Measurements from ENCODE around the gene FGF18. TPM values are rescaled to one million over a fixed set of nuclear protein-coding genes. Genes with fewer than 3 reads are reported as not detected.
A peak's percentile ranks its signal among the peaks of the same experiment; 100 is the strongest.

FGF18 gene
- total and polyA plus RNA-seq, 2 of the 4 experiments (the other 2 are of a cell fraction), result 0.15 TPM; not detected in 1

DNA sequence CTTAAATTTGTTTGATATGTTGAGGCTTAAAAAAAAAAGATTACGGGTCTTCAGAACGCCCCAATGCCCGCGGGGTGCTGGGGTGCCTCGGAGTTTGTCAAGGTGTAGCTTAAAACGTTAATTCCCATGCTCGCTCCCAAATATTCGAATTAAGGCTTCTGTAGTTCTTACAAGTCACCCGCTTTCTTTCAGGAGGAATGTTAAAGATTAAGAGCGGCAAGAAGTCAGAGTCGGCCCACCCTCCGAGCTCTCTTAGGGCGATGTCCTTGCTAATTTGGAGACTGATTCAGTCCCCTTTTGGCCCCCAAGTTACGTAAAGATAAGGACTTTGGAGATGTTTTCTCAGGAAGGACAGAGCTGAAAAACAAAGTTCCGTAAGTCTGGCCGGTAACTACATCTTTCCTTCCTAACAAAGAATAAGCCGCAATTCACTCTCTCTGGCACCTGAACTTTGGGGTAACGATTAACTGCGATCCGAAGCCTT, 32.5 kb upstream of the FGF18 start:
- peaks cover 5% of the 10 kb centered on the region; the same call in 1 of the 2 replicates for H3K9me1 ChIP-seq (ENCODE audit: insufficient read depth, low read length)
- intact Hi-C loops (cut with micrococcal nuclease), result no loop called here
- peak overlapping the region; percentile 99 for H3K56ac ChIP-seq (ENCODE audit: extremely low read depth, insufficient read depth, low read length)
- ChIA-PET CTCF (no interaction called here), POLR2A (ENCODE audit: unreplicated experiment) (interaction anchor here (0.7 kb wide), 1 partner anchor 20 kb away, joined by 3 read pairs; no protein-coding TSS in a partner anchor)
- H2BK20ac ChIP-seq (ENCODE audit: low read depth, low read length), result no peak overlapping the region
- in situ Hi-C loops (cut with MboI; ENCODE audit: low sequenced_read_pairs), result no loop called here
- peak overlapping the region; percentile 71 for H2BK120ac ChIP-seq (ENCODE audit: low read depth, low read length)
- DNase-seq, result peak; percentile 12
- H3K4me1 ChIP-seq (ENCODE audit: control insufficient read depth, insufficient read depth, low read length), result no peaks in the 10 kb centered on the region; the same call in 1 of the 2 replicates
- peak overlapping the region; percentile 86 for H2BK5ac ChIP-seq (ENCODE audit: low read depth, low read length, poor library complexity, severe bottlenecking)
- peak overlapping the region; percentile 89 for H2AK5ac ChIP-seq (ENCODE audit: low read depth, low read length)
- peak overlapping the region; percentile 96 for H4K91ac ChIP-seq (ENCODE audit: insufficient read depth, low read depth, low read length)
- H3K4me2 ChIP-seq (ENCODE audit: low read depth, low read length), result peak overlapping the region; percentile 62
- H3K23ac ChIP-seq (ENCODE audit: low read depth, low read length), result peak overlapping the region; percentile 99
- H3K18ac ChIP-seq (ENCODE audit: low read depth, low read length), result peak overlapping the region; percentile 76
- H4K5ac ChIP-seq (ENCODE audit: low read depth, low read length), result peak overlapping the region; percentile 83
- H4K8ac ChIP-seq (ENCODE audit: low read depth in 2 of 2, low read length in 2 of 2), result peak overlapping the region; percentile 96 to 100
- H3K79me1 ChIP-seq (ENCODE audit: low read depth in 1 of 2, low read length in 2 of 2), result peaks cover 0 to 8% of the 10 kb centered on the region in 2 experiments; a peak in 2 of 4 replicates
- H3K27ac ChIP-seq (ENCODE audit: insufficient read depth, low read length), result peak overlapping the region; percentile 90
- peak overlapping the region; percentile 98 for H3K4ac ChIP-seq (ENCODE audit: low read depth, low read length)
- BruUV-seq (replicated peaks), result no TSS peak
- peak overlapping the region; percentile 100 for H3K14ac ChIP-seq (replicated peaks; ENCODE audit: low read depth, low read length)
- peaks cover 7% of the 10 kb centered on the region for H3K36me3 ChIP-seq (ENCODE audit: control insufficient read depth, insufficient read depth, low read length)
- H2BK15ac ChIP-seq (ENCODE audit: low read depth, low read length), result 0 out of 3 replicates have a peak overlapping the region, but pooled peaks have one; percentile 22
- WGBS, 2 experiments (ENCODE audit: extremely low coverage in 2 of 2, insufficient read length in 1 of 2), result 0% methylated on average over 1 of the region's 20 CpGs; no CpG with 5 or more reads in 1 of the 2 experiments
- H2AFZ ChIP-seq (replicated peaks; ENCODE audit: low read length, poor library complexity), result peak overlapping the region; percentile 95
- peak overlapping the region; percentile 93 for H2AK9ac ChIP-seq (replicated peaks; ENCODE audit: low read depth, low read length, poor library complexity)
- ATAC-seq (ENCODE audit: low read depth), result no peak
- dilution Hi-C loops (cut with HindIII; ENCODE audit: low sequenced_read_pairs, unreplicated experiment), result no loop called here
- TF ChIP-seq, protein P1, sequence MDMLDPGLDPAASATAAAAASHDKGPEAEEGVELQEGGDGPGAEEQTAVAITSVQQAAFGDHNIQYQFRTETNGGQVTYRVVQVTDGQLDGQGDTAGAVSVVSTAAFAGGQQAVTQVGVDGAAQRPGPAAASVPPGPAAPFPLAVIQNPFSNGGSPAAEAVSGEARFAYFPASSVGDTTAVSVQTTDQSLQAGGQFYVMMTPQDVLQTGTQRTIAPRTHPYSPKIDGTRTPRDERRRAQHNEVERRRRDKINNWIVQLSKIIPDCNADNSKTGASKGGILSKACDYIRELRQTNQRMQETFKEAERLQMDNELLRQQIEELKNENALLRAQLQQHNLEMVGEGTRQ (IDR thresholded peaks at IDR 0.05; ENCODE audit: low read depth, low read length), result no peak
- TF ChIP-seq MAZ (IDR thresholded peaks at IDR 0.05; ENCODE audit: borderline replicate concordance, low read depth, low read length) (no peak), SMC3 (IDR thresholded peaks at IDR 0.05; ENCODE audit: low read depth, low read length) (no peak), RFX5 (IDR thresholded peaks at IDR 0.05; ENCODE audit: low read depth, low read length) (no peak), CHD1 (IDR thresholded peaks at IDR 0.05; ENCODE audit: low read depth, low read length) (no peak), RCOR1 (IDR thresholded peaks at IDR 0.05; ENCODE audit: insufficient replicate concordance, low read length) (no peak), MXI1 (IDR thresholded peaks at IDR 0.05; ENCODE audit: borderline replicate concordance, low read depth, low read length) (no peak), FOS (IDR thresholded peaks at IDR 0.05; ENCODE audit: low read depth, low read length) (no peak), BHLHE40 (IDR thresholded peaks at IDR 0.05; ENCODE audit: low read depth, low read length) (no peak), CEBPB (IDR thresholded peaks at IDR 0.05; ENCODE audit: low read depth, low read length) (no peak), RAD21 (IDR thresholded peaks at IDR 0.05; ENCODE audit: low read length) (no peak), MAFK (IDR thresholded peaks at IDR 0.05; ENCODE audit: low read depth, low read length) (no peak), POLR2A (IDR thresholded peaks at IDR 0.05; ENCODE audit: low read depth, low read length) (no peak)
- TF ChIP-seq, protein P2, sequence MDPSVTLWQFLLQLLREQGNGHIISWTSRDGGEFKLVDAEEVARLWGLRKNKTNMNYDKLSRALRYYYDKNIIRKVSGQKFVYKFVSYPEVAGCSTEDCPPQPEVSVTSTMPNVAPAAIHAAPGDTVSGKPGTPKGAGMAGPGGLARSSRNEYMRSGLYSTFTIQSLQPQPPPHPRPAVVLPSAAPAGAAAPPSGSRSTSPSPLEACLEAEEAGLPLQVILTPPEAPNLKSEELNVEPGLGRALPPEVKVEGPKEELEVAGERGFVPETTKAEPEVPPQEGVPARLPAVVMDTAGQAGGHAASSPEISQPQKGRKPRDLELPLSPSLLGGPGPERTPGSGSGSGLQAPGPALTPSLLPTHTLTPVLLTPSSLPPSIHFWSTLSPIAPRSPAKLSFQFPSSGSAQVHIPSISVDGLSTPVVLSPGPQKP (IDR thresholded peaks at IDR 0.05; ENCODE audit: borderline replicate concordance, low read depth, low read length), result no peak
- TF ChIP-seq, protein P3, sequence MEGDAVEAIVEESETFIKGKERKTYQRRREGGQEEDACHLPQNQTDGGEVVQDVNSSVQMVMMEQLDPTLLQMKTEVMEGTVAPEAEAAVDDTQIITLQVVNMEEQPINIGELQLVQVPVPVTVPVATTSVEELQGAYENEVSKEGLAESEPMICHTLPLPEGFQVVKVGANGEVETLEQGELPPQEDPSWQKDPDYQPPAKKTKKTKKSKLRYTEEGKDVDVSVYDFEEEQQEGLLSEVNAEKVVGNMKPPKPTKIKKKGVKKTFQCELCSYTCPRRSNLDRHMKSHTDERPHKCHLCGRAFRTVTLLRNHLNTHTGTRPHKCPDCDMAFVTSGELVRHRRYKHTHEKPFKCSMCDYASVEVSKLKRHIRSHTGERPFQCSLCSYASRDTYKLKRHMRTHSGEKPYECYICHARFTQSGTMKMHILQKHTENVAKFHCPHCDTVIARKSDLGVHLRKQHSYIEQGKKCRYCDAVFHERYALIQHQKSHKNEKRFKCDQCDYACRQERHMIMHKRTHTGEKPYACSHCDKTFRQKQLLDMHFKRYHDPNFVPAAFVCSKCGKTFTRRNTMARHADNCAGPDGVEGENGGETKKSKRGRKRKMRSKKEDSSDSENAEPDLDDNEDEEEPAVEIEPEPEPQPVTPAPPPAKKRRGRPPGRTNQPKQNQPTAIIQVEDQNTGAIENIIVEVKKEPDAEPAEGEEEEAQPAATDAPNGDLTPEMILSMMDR (conservative IDR thresholded peaks at IDR 0.05; ENCODE audit: low read depth, low read length), result no peak
- peak overlapping the region; percentile 95 for H3K9ac ChIP-seq (ENCODE audit: low read depth, low read length)
- peaks cover 43% of the 10 kb centered on the region for H4K20me1 ChIP-seq (ENCODE audit: insufficient read depth, low read length)
- peak overlapping the region; percentile 63 for H3K4me3 ChIP-seq (ENCODE audit: insufficient read depth, low read depth, low read length)
- H3K27me3 ChIP-seq (ENCODE audit: control insufficient read depth, insufficient read depth, low read length), result no peaks in the 10 kb centered on the region
- H3K9me3 ChIP-seq (ENCODE audit: control insufficient read depth, insufficient read depth, low read length), result no peaks in the 10 kb centered on the region
